ENCODE results near the gene UBAP2. TPM values are rescaled to one million over a fixed set of nuclear protein-coding genes. Genes with fewer than 3 reads are reported as not detected.

UBAP2 gene
- total and polyA plus RNA-seq, 2 donors (not counting 1 experiment from before 2014, with no cell fraction given) = 15.5 to 26.2 TPM

DNA sequence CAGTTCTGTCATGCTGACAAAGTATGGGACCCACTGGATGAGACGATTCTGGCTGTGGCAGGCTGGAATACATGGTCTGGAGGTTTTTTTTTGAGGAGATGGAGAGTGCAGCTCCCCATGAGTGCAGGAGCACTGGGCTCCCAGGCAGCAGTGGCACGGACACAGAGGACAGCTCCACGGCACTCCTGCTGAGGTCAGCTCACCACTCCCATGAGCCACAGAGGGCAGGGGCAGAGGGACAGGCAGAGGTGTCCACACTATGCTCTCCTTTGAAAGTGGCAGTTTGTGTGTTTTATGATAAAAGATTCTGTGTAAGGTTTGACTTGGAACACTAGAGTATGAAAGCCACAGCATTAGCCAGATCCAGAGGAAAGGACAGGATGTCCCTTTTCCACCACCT lies 117.4 kb downstream of the UBAP2 start:
- Histone ChIP-seq H3K9me3 (ENCODE audit: control extremely low read depth in 1 of 3, control insufficient read depth in 2 of 3, insufficient read depth in 1 of 3, low read length in 2 of 3) (no peaks in the 10 kb centered on the region), H3K79me2 (ENCODE audit: control insufficient read depth, insufficient read depth, low read length) (no peaks in the 10 kb centered on the region), H3K36me3 (replicated peaks in 1 of 2; ENCODE audit: control extremely low read depth in 1 of 2, control insufficient read depth in 1 of 2, extremely low read depth in 1 of 2, insufficient read depth in 2 of 2, low read length in 1 of 2) (peaks cover 11 to 84% of the 10 kb centered on the region in 2 experiments), H3K27me3 (replicated peaks in 1 of 4; ENCODE audit: control extremely low read depth in 1 of 4, control insufficient read depth in 3 of 4, insufficient read depth in 4 of 4, low read length in 3 of 4) (no peaks in the 10 kb centered on the region), H3K4me2 (replicated peaks; ENCODE audit: low read depth, low read length, poor library complexity, severe bottlenecking) (no peak overlapping the region), H3K27ac (ENCODE audit: low read length in 2 of 2) (no peak overlapping the region), H2AFZ (ENCODE audit: insufficient read depth, low read depth, low read length, poor library complexity, severe bottlenecking) (no peak overlapping the region), H4K20me1 (ENCODE audit: control insufficient read depth, insufficient read depth, low read length, poor library complexity, severe bottlenecking) (no peaks in the 10 kb centered on the region), H3K9ac (ENCODE audit: low read length) (no peak overlapping the region), H3K4me3 (ENCODE audit: control extremely low read depth in 1 of 5, extremely low read depth in 1 of 5, insufficient read depth in 1 of 5, low read depth in 2 of 5, low read length in 4 of 5) (no peak overlapping the region), H3K4me1 (ENCODE audit: control insufficient read depth in 2 of 2, insufficient read depth in 2 of 2, low read length in 2 of 2) (no peaks in the 10 kb centered on the region)
- DNase-seq (no peak), ATAC-seq (ENCODE audit: low read depth) (no peak)
- no peak overlapping the region for H3K27ac Mint-ChIP-seq
- H3K27me3 Mint-ChIP-seq = no peaks in the 10 kb centered on the region
- ChIA-PET CTCF (no interaction called here), POLR2A (no interaction called here)
- intact Hi-C loops (cut with micrococcal nuclease) = no loop called here
- 94% methylated on average over 3 of the region's 3 CpGs for WGBS (ENCODE audit: insufficient coverage)
- H3K4me3 Mint-ChIP-seq = no peak overlapping the region
- no peaks in the 10 kb centered on the region for H3K9me3 Mint-ChIP-seq (ENCODE audit: insufficient read depth)
- TF ChIP-seq, protein P1, sequence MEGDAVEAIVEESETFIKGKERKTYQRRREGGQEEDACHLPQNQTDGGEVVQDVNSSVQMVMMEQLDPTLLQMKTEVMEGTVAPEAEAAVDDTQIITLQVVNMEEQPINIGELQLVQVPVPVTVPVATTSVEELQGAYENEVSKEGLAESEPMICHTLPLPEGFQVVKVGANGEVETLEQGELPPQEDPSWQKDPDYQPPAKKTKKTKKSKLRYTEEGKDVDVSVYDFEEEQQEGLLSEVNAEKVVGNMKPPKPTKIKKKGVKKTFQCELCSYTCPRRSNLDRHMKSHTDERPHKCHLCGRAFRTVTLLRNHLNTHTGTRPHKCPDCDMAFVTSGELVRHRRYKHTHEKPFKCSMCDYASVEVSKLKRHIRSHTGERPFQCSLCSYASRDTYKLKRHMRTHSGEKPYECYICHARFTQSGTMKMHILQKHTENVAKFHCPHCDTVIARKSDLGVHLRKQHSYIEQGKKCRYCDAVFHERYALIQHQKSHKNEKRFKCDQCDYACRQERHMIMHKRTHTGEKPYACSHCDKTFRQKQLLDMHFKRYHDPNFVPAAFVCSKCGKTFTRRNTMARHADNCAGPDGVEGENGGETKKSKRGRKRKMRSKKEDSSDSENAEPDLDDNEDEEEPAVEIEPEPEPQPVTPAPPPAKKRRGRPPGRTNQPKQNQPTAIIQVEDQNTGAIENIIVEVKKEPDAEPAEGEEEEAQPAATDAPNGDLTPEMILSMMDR (IDR thresholded peaks at IDR 0.05) = no peak
- no peak for TF ChIP-seq EZH2 (IDR thresholded peaks at IDR 0.05; ENCODE audit: borderline replicate concordance, insufficient read depth, low read depth, low read length, poor library complexity, severe bottlenecking)
- H3K4me1 Mint-ChIP-seq = no peaks in the 10 kb centered on the region

DNA sequence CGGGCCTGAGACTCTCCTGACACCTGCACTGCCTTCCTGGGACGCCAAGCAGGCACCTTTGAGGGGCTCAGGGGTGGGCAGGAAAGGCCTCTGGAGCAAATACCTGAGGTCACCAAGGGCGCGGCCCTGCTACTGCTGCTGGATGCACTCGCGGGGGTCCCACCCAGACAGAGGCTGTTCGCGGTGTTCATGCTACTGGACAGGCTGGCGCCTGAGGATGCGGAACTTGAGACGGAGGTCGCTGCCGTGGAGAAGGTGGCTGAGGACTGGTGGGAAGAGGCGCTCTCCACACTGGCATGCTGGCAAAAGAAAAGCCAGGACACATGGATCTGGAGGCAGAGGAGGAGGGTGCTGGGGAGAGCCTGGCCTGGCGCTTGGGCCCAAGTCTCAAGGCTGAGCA lies 121.0 kb downstream of the UBAP2 start:
- Histone ChIP-seq H3K4me1 (ENCODE audit: control insufficient read depth in 2 of 2, insufficient read depth in 2 of 2, low read length in 2 of 2) (no peaks in the 10 kb centered on the region), H3K9me3 (ENCODE audit: control extremely low read depth in 1 of 3, control insufficient read depth in 2 of 3, insufficient read depth in 1 of 3, low read length in 2 of 3) (no peaks in the 10 kb centered on the region), H3K9ac (ENCODE audit: low read length) (no peak overlapping the region), H3K4me2 (replicated peaks; ENCODE audit: low read depth, low read length, poor library complexity, severe bottlenecking) (no peak overlapping the region), H3K79me2 (ENCODE audit: control insufficient read depth, insufficient read depth, low read length) (no peaks in the 10 kb centered on the region), H3K27me3 (replicated peaks in 1 of 4; ENCODE audit: control extremely low read depth in 1 of 4, control insufficient read depth in 3 of 4, insufficient read depth in 4 of 4, low read length in 3 of 4) (no peaks in the 10 kb centered on the region), H2AFZ (ENCODE audit: insufficient read depth, low read depth, low read length, poor library complexity, severe bottlenecking) (no peak overlapping the region), H3K27ac (ENCODE audit: low read length in 2 of 2) (no peak overlapping the region), H3K36me3 (replicated peaks in 1 of 2; ENCODE audit: control extremely low read depth in 1 of 2, control insufficient read depth in 1 of 2, extremely low read depth in 1 of 2, insufficient read depth in 2 of 2, low read length in 1 of 2) (peaks cover under 1 to 80% of the 10 kb centered on the region in 2 experiments), H3K4me3 (ENCODE audit: control extremely low read depth in 1 of 5, extremely low read depth in 1 of 5, insufficient read depth in 1 of 5, low read depth in 2 of 5, low read length in 4 of 5) (no peak overlapping the region), H4K20me1 (ENCODE audit: control insufficient read depth, insufficient read depth, low read length, poor library complexity, severe bottlenecking) (no peaks in the 10 kb centered on the region)
- Mint-ChIP-seq H3K4me1 (no peaks in the 10 kb centered on the region), H3K4me3 (no peak overlapping the region), H3K9me3 (ENCODE audit: insufficient read depth) (no peaks in the 10 kb centered on the region), H3K27ac (no peak overlapping the region), H3K27me3 (no peaks in the 10 kb centered on the region)
- POLR2A ChIA-PET = no interaction called here
- CTCF ChIA-PET = no interaction called here
- TF ChIP-seq EZH2 (IDR thresholded peaks at IDR 0.05; ENCODE audit: borderline replicate concordance, insufficient read depth, low read depth, low read length, poor library complexity, severe bottlenecking) = no peak
- TF ChIP-seq, protein P1 (IDR thresholded peaks at IDR 0.05) = no peak
- intact Hi-C loops (cut with micrococcal nuclease) = loop anchor here (10.0 kb wide), 1 partner anchor 447 kb away; the partner anchor contains the start of gene MYORG
- no peak for ATAC-seq (ENCODE audit: low read depth)
- no peak for DNase-seq
- WGBS (ENCODE audit: insufficient coverage) = 97% methylated on average over 12 of the region's 15 CpGs
